Stimulated activated CD8-positive, alpha-beta memory T cell treated with anti-CD3 and anti-CD28 coated beads, Interleukin-12 subunit alpha, Interleukin-12 subunit beta, amount 100 ng/mL, for 24 hours (primary cell): ENCODE data around the gene GAL.

Experiments
- DNase-seq: peaks from one replicate; pipeline ENCODE4 v3.0.0-alpha.2; 2020; ENCODE audit errors: extremely low read depth

Gene GAL

GRCh38 chr11:68680541-68681231 is 3.7 kb upstream of the GAL start:
- no peak for DNase-seq

- no peak for DNase-seq
Observed at GRCh38 chr11:68682531-68682961, 1.8 kb upstream of the GAL start.

GRCh38 chr11:68683121-68683520 is 1.2 kb upstream of the GAL start:
- DNase-seq = no peak

GRCh38 chr11:68683536-68684384 is 584 bp upstream of the GAL start:
- DNase-seq = no peak

- DNase-seq = no peak
Observed at GRCh38 chr11:68685656-68686380, 1.5 kb downstream of the GAL start.

- DNase-seq = no peak
Observed at GRCh38 chr11:68686486-68686885, 2.1 kb downstream of the GAL start.

GRCh38 chr11:68687311-68687710 is 3.0 kb downstream of the GAL start:
- DNase-seq = no peak

- DNase-seq = no peak
Observed at GRCh38 chr11:68687986-68688385, 3.6 kb downstream of the GAL start.

- no peak for DNase-seq
Observed at GRCh38 chr11:68688881-68689280, 4.5 kb downstream of the GAL start.

- no peak for DNase-seq
Observed at GRCh38 chr11:68689737-68690625, 5.6 kb downstream of the GAL start.

- no peak for DNase-seq
Observed at GRCh38 chr11:68690671-68691401, 6.5 kb downstream of the GAL start.

GRCh38 chr11:68691402-68691784 is 7.0 kb downstream of the GAL start:
- DNase-seq = no peak

GRCh38 chr11:68692115-68692514 is 7.8 kb downstream of the GAL start:
- DNase-seq = no peak

GRCh38 chr11:68692871-68693483 is 8.6 kb downstream of the GAL start:
- no peak for DNase-seq

GRCh38 chr11:68693484-68693882 is 9.1 kb downstream of the GAL start:
- DNase-seq = no peak

GRCh38 chr11:68694431-68695297 is 10.3 kb downstream of the GAL start:
- DNase-seq = no peak

GRCh38 chr11:68695531-68695930 is 11.2 kb downstream of the GAL start:
- no peak for DNase-seq

GRCh38 chr11:68698993-68699392 is 14.6 kb downstream of the GAL start:
- DNase-seq = no peak

- no peak for DNase-seq
Observed at GRCh38 chr11:68704887-68705286, 20.5 kb downstream of the GAL start.
